ENCODE results near the gene VPS33B.

DNA sequence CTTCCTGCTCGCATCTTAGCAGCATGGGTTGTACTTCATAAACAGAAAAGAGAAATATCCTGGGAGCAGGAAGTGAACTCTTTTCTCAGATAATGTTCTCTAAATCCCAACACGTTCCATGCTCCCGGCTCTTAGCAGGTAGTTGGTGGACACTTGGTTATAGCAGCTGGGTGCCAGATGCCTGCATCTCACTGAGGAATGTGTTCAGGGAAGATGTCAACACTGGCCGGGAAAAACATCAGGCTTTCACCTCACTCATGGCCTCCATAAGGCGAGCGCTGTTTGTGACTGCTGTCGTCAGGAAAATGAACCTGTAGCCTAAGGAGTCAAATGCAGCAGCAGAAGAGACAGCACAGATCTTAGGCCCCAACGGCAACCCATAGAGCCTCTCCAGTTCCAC, 23.7 kb downstream of the VPS33B start:
- TF ChIP-seq POLR2AphosphoS5 (IDR thresholded peaks at IDR 0.05), result no peak
- TF ChIP-seq, protein P1, sequence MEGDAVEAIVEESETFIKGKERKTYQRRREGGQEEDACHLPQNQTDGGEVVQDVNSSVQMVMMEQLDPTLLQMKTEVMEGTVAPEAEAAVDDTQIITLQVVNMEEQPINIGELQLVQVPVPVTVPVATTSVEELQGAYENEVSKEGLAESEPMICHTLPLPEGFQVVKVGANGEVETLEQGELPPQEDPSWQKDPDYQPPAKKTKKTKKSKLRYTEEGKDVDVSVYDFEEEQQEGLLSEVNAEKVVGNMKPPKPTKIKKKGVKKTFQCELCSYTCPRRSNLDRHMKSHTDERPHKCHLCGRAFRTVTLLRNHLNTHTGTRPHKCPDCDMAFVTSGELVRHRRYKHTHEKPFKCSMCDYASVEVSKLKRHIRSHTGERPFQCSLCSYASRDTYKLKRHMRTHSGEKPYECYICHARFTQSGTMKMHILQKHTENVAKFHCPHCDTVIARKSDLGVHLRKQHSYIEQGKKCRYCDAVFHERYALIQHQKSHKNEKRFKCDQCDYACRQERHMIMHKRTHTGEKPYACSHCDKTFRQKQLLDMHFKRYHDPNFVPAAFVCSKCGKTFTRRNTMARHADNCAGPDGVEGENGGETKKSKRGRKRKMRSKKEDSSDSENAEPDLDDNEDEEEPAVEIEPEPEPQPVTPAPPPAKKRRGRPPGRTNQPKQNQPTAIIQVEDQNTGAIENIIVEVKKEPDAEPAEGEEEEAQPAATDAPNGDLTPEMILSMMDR (IDR thresholded peaks at IDR 0.05), result no peak
